ENCODE data around the gene RMI2.
A peak's percentile ranks its signal among the peaks of the same experiment; 100 is the strongest.

RMI2 gene

GRCh38 chr16:11328172-11329070 is 16.8 kb upstream of the RMI2 start:
- H3K36me3 ChIP-seq = no peaks in the 10 kb centered on the region
- intact Hi-C loops (cut with DNase I; ENCODE audit: low total_unique reads) = no loop called here
- no peak for TF ChIP-seq CTCF (IDR thresholded peaks at IDR 0.05)
- H3K4me1 ChIP-seq = peaks cover 0 to 18% (median 10%) of the 10 kb centered on the region in 4 donors
- H3K27me3 ChIP-seq = peaks cover 0 to 3% of the 10 kb centered on the region in 2 donors
- H3K27ac ChIP-seq = no peak overlapping the region
- no peak overlapping the region for H3K4me3 ChIP-seq
- H3K9me3 ChIP-seq = no peaks in the 10 kb centered on the region
- DNase-seq = peak in 1 of 2 donors; percentile 48

- H3K27ac ChIP-seq = no peak overlapping the region
- H3K27me3 ChIP-seq = peaks cover 0 to 3% of the 10 kb centered on the region in 2 donors
- intact Hi-C loops (cut with DNase I; ENCODE audit: low total_unique reads) = no loop called here
- no peak for TF ChIP-seq CTCF (IDR thresholded peaks at IDR 0.05)
- peaks cover 0 to 18% (median 10%) of the 10 kb centered on the region in 4 donors for H3K4me1 ChIP-seq
- DNase-seq = no peak
- H3K9me3 ChIP-seq = no peaks in the 10 kb centered on the region
- H3K4me3 ChIP-seq = no peak overlapping the region
- H3K36me3 ChIP-seq = no peaks in the 10 kb centered on the region
These were observed 16.2 kb upstream of the RMI2 start for GRCh38 chr16:11329071-11329491.

- Histone ChIP-seq H3K4me1 (peaks cover 0 to 18% (median 10%) of the 10 kb centered on the region in 4 donors), H3K27ac (no peak overlapping the region), H3K4me3 (no peak overlapping the region), H3K9me3 (no peaks in the 10 kb centered on the region), H3K27me3 (peaks cover 0 to 3% of the 10 kb centered on the region in 2 donors), H3K36me3 (no peaks in the 10 kb centered on the region)
- no peak for TF ChIP-seq CTCF (IDR thresholded peaks at IDR 0.05)
- no peak for DNase-seq
- intact Hi-C loops (cut with DNase I; ENCODE audit: low total_unique reads) = no loop called here
These were observed 15.4 kb upstream of the RMI2 start for GRCh38 chr16:11329891-11330290.

GRCh38 chr16:11330526-11331237 is 14.6 kb upstream of the RMI2 start:
- Histone ChIP-seq H3K9me3 (no peaks in the 10 kb centered on the region), H3K27me3 (peaks cover 0 to 3% of the 10 kb centered on the region in 2 donors), H3K27ac (no peak overlapping the region), H3K4me3 (no peak overlapping the region), H3K36me3 (no peaks in the 10 kb centered on the region), H3K4me1 (peaks cover 0 to 18% (median 10%) of the 10 kb centered on the region in 4 donors)
- no peak for TF ChIP-seq CTCF (IDR thresholded peaks at IDR 0.05)
- intact Hi-C loops (cut with DNase I; ENCODE audit: low total_unique reads) = no loop called here
- DNase-seq = no peak

- Histone ChIP-seq H3K4me3 (no peak overlapping the region), H3K4me1 (peaks cover 0 to 18% (median 10%) of the 10 kb centered on the region in 4 donors), H3K27ac (no peak overlapping the region), H3K36me3 (no peaks in the 10 kb centered on the region), H3K9me3 (no peaks in the 10 kb centered on the region), H3K27me3 (peaks cover 0 to 3% of the 10 kb centered on the region in 2 donors)
- DNase-seq = no peak
- no peak for TF ChIP-seq CTCF (IDR thresholded peaks at IDR 0.05)
- intact Hi-C loops (cut with DNase I; ENCODE audit: low total_unique reads) = no loop called here
These were observed 13.3 kb upstream of the RMI2 start for GRCh38 chr16:11331967-11332366.

All from tibial artery (tissue), 4 donors.